Progenitor cell of endocrine pancreas (in vitro differentiated cells): ENCODE measurements around the gene NPIPA3. TPM values are rescaled to one million over a fixed set of nuclear protein-coding genes. Genes with fewer than 3 reads are reported as not detected.

Experiments
- total RNA-seq: library from RNA; stranded (reverse); gene quantifications from 2 replicates; pipeline ENCODE4 v1.2.1, GENCODE V29; 2021

Gene NPIPA3
- total RNA-seq, 1 donor from 2014 or later: 1.3 TPM

Other genes with a start within 250 kb of the NPIPA3 start
- 31.4 and 32.3 TPM in 2 replicates for gene PARN, start 73.2 kb upstream of the NPIPA3 start, total RNA-seq
- gene BFAR, start 70.5 kb upstream of the NPIPA3 start, total RNA-seq: 75.0 and 76.1 TPM in 2 replicates
- 1.4 and 2.2 TPM in 2 replicates for gene PLA2G10, start 9.1 kb upstream of the NPIPA3 start, total RNA-seq
- 17.1 and 18.5 TPM in 2 replicates for gene NPIPA2, start 39.1 kb downstream of the NPIPA3 start, total RNA-seq
- gene NOMO1, start 130.3 kb downstream of the NPIPA3 start, total RNA-seq: 111 and 122 TPM in 2 replicates
- 208 and 215 TPM in 2 replicates for gene NPIPA1, start 234.0 kb downstream of the NPIPA3 start, total RNA-seq